Smooth muscle cell (in vitro differentiated cells): ENCODE results near the gene VPS4B. TPM values are rescaled to one million over a fixed set of nuclear protein-coding genes. Genes with fewer than 3 reads are reported as not detected.

Experiments
- DNase-seq: peaks from one replicate; lab custom pipeline; 2025; ENCODE audit not compliant: unreplicated experiment; lab: John Stamatoyannopoulos, UW
- H2AFZ ChIP-seq: fragments of 200-600 bp; sonication (generic); 2 replicates; pipeline ENCODE4 v1.6.0; 2016; ENCODE audit warnings: antibody characterized with exemption, low read depth, mild to moderate bottlenecking
- H3F3A ChIP-seq: fragments of 200-600 bp; sonication (generic); 2 replicates; pipeline ENCODE4 v1.6.0; 2017; ENCODE audit warnings: antibody characterized with exemption, low read depth
- H3K27ac ChIP-seq: fragments of 200-600 bp; sonication (generic); 2 replicates; pipeline ENCODE4 v1.5.1; 2016; ENCODE audit warnings: low read depth, mild to moderate bottlenecking
- H3K27me3 ChIP-seq: fragments of 200-600 bp; sonication (generic); 2 replicates; pipeline ENCODE4 v1.6.1; 2016; ENCODE audit warnings: low read depth, mild to moderate bottlenecking
- H3K36me3 ChIP-seq: fragments of 200-600 bp; sonication (generic); 2 replicates; pipeline ENCODE4 v1.5.1; 2016; ENCODE audit warnings: low read depth
- H3K4me1 ChIP-seq: fragments of 200-600 bp; sonication (generic); 2 replicates; pipeline ENCODE4 v1.5.1; 2016; ENCODE audit warnings: low read depth
- H3K4me2 ChIP-seq: fragments of 200-600 bp; sonication (generic); 2 replicates; pipeline ENCODE4 v1.6.0; 2016; ENCODE audit warnings: mild to moderate bottlenecking
- H3K4me3 ChIP-seq: fragments of 200-600 bp; sonication (generic); 2 replicates; pipeline ENCODE4 v1.5.1; 2016; ENCODE audit warnings: mild to moderate bottlenecking
- H3K79me2 ChIP-seq: fragments of 200-600 bp; sonication (generic); 2 replicates; pipeline ENCODE4 v1.6.0; 2016; ENCODE audit warnings: low read depth, mild to moderate bottlenecking
- H3K9ac ChIP-seq: fragments of 200-600 bp; sonication (generic); 2 replicates; pipeline ENCODE4 v1.6.0; 2016; ENCODE audit warnings: low read depth
- H3K9me3 ChIP-seq: fragments of 200-600 bp; sonication (generic); replicated peaks from 2 replicates; pipeline ENCODE4 v1.5.1; 2016; ENCODE audit warnings: low read depth
- H4K20me1 ChIP-seq: fragments of 200-600 bp; sonication (generic); 2 replicates; pipeline ENCODE4 v1.6.0; 2016; ENCODE audit warnings: low read depth
- WGBS: methylation state at CpG from one replicate; pipeline ENCODE4 v1.1.7; 2016; ENCODE audit warnings: low lambda C conversion rate; 5-methylcytosine and 5-hydroxymethylcytosine counted together
- polyA plus RNA-seq: library from polyadenylated mRNA; unstranded; fragments of >200 nt; fragmentation: Nextera tagmentation; extraction: Ambion mirVana; gene quantifications from 2 replicates; pipeline ENCODE4 v1.2.1, GENCODE V29; 2016
- total RNA-seq: library from RNA; depleted of rRNA; stranded (reverse); fragments of >200 nt; gene quantifications from 2 replicates; pipeline ENCODE4 v1.2.3, GENCODE V29; 2014
- TF ChIP-seq, protein P1 (sequence below): fragments of 200-600 bp; sonication (generic); IDR thresholded peaks from 2 replicates; pipeline ENCODE4 v1.5.1; 2017; ENCODE audit warnings: borderline replicate concordance, mild to moderate bottlenecking, antibody characterized with exemption; ENCODE audit not compliant: insufficient read depth, poor library complexity, severe bottlenecking

VPS4B gene
- total and polyA plus RNA-seq, 2 experiments from 2014 or later: 21.3 to 37.4 TPM

DNA sequence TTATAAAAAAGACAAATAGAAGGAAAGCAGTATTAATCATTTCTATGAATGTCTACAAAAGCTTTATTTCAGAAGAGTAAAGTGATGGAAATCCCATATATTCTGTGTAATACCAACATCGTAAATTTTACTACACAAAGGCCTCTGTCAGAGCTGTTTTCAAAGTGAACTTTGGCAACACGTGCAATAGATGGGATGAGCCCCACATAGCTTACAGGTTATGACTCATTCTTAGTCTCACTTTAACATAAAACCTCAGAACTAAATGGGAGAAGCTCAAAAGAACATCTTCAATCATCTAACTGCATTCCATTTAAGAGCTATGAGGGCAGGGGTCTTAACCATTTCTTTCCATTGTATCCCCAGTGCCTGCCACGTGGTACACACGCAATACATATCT, 11.5 kb downstream of the VPS4B start:
- TF ChIP-seq, protein P1, sequence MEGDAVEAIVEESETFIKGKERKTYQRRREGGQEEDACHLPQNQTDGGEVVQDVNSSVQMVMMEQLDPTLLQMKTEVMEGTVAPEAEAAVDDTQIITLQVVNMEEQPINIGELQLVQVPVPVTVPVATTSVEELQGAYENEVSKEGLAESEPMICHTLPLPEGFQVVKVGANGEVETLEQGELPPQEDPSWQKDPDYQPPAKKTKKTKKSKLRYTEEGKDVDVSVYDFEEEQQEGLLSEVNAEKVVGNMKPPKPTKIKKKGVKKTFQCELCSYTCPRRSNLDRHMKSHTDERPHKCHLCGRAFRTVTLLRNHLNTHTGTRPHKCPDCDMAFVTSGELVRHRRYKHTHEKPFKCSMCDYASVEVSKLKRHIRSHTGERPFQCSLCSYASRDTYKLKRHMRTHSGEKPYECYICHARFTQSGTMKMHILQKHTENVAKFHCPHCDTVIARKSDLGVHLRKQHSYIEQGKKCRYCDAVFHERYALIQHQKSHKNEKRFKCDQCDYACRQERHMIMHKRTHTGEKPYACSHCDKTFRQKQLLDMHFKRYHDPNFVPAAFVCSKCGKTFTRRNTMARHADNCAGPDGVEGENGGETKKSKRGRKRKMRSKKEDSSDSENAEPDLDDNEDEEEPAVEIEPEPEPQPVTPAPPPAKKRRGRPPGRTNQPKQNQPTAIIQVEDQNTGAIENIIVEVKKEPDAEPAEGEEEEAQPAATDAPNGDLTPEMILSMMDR: no peak
- no peak for DNase-seq
- Histone ChIP-seq H3K27ac (no peak overlapping the region), H3K9me3 (no peaks in the 10 kb centered on the region), H2AFZ (no peak overlapping the region), H3K36me3 (peaks cover 6% of the 10 kb centered on the region), H3K27me3 (no peaks in the 10 kb centered on the region), H3K4me2 (no peak overlapping the region), H3K4me3 (no peak overlapping the region), H3K79me2 (peaks cover 43% of the 10 kb centered on the region), H4K20me1 (peaks cover 59% of the 10 kb centered on the region), H3K4me1 (no peaks in the 10 kb centered on the region), H3F3A (no peaks in the 10 kb centered on the region), H3K9ac (no peak overlapping the region)
- WGBS: 72% methylated on average over 4 of the region's 4 CpGs

DNA sequence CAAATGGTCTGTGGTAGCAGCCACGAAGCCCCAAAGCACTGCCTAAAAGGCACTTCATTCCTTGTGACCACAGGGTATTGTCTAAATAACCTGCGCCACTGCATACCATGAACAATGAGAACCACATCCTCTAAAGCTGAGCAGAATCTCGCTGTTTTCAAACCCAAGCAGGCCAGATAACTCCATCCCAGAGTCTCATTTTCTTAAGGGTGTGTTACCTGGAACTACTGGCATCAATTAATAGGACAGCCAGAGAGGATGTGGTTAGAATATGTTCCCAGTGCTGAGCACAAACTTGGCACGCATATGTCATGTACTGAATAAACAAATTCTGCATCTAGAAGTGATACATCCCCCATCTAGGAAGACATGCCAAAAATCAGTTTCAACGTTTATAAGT, 13.0 kb downstream of the VPS4B start:
- Histone ChIP-seq H3K4me2 (no peak overlapping the region), H3K79me2 (peaks cover 34% of the 10 kb centered on the region), H2AFZ (no peak overlapping the region), H3F3A (no peaks in the 10 kb centered on the region), H3K4me3 (no peak overlapping the region), H3K27ac (no peak overlapping the region), H3K9ac (no peak overlapping the region), H3K9me3 (no peaks in the 10 kb centered on the region), H4K20me1 (peaks cover 47% of the 10 kb centered on the region), H3K27me3 (no peaks in the 10 kb centered on the region), H3K36me3 (no peaks in the 10 kb centered on the region), H3K4me1 (no peaks in the 10 kb centered on the region)
- DNase-seq: no peak
- WGBS: 96% methylated on average over 5 of the region's 5 CpGs
- TF ChIP-seq, protein P1: no peak

DNA sequence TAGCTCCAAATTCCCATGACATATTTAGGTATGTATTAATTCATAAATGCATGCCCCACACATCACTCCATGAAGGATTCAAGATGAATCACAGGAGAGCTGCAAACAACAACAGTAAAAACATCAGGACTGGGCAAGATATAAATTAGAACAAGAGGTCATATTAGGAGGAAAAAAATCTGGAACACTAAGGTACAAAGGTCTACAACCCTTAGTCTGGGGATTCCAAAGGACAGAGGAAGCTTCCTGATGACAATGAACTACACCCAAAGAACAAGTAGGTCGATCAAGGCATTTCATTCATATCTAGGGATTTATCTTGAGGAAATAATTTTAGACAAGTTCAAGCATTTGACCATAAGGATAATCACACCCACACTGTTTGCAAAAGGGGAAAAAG, 14.5 kb downstream of the VPS4B start:
- Histone ChIP-seq H3K79me2 (peaks cover 20% of the 10 kb centered on the region), H3K27ac (no peak overlapping the region), H3F3A (no peaks in the 10 kb centered on the region), H3K4me1 (no peaks in the 10 kb centered on the region), H3K9ac (no peak overlapping the region), H3K4me2 (no peak overlapping the region), H3K9me3 (no peaks in the 10 kb centered on the region), H4K20me1 (peaks cover 33% of the 10 kb centered on the region), H3K4me3 (no peak overlapping the region), H3K36me3 (peaks cover 12% of the 10 kb centered on the region), H2AFZ (no peak overlapping the region), H3K27me3 (no peaks in the 10 kb centered on the region)
- WGBS: 92% methylated on average over 1 of the region's 1 CpG
- TF ChIP-seq, protein P1: no peak
- DNase-seq: no peak

DNA sequence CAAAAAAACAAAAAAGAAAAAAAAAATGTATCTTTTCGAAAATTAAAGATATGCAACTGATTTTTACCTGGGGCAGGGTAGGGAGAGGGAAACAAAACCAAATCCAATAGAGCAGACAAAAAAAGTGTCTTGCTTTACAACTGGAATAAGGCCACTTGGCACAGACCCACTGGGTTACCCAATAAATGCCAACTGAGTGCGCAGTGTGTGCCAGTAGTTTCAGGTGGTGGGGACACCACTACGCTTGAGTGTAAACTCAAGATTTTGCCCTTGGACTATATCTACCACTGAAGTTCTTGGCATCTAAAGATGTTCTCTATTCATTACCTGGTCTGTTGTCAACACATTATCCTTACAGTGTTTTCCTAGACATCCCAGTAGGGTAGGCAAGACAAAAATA, 16.3 kb downstream of the VPS4B start:
- H3K79me2 ChIP-seq: peaks cover 9% of the 10 kb centered on the region
- DNase-seq: no peak
- no peaks in the 10 kb centered on the region for H3K9me3 ChIP-seq
- WGBS: 97% methylated on average over 3 of the region's 3 CpGs
- H3K9ac ChIP-seq: no peak overlapping the region
- no peaks in the 10 kb centered on the region for H3F3A ChIP-seq
- peaks cover 15% of the 10 kb centered on the region for H4K20me1 ChIP-seq
- H3K4me1 ChIP-seq: no peaks in the 10 kb centered on the region
- TF ChIP-seq, protein P1: no peak
- H3K36me3 ChIP-seq: peaks cover 22% of the 10 kb centered on the region
- H3K4me2 ChIP-seq: no peak overlapping the region
- no peak overlapping the region for H3K27ac ChIP-seq
- H3K4me3 ChIP-seq: no peak overlapping the region
- H3K27me3 ChIP-seq: no peaks in the 10 kb centered on the region
- no peak overlapping the region for H2AFZ ChIP-seq
